Kidney tubule cell (primary cell): Measurements from ENCODE around the gene UVSSA.
"Not testable (repeated sequence)": the region's sequence is repeated elsewhere in the genome, so short reads cannot be mapped to it uniquely, and the experiment has no call there.

Source experiments
- DNase-seq: peaks from one replicate; pipeline ENCODE4 v3.0.0-alpha.2; 2018; ENCODE audit warnings: low spot score

The UVSSA gene

DNA sequence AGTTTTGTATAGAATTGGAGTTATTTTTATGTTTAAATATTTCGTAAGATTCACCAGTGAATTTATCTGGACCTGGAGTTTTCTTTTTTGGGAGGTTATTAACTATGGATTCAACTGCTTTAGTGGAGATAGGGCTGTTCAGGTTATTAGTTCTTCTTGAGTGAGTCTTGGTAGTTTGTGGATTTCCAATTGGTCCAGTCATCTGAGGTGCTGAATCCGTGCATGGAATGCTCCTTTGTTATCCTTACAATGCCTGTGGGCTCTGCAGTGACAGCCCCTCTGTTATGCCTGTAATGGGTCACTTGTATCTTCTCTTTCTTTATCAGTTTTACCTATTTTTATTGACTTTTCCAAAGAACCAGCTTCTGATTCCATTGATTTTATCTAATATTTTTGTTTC is 74.6 kb downstream of the UVSSA start:
- DNase-seq = no peak

DNA sequence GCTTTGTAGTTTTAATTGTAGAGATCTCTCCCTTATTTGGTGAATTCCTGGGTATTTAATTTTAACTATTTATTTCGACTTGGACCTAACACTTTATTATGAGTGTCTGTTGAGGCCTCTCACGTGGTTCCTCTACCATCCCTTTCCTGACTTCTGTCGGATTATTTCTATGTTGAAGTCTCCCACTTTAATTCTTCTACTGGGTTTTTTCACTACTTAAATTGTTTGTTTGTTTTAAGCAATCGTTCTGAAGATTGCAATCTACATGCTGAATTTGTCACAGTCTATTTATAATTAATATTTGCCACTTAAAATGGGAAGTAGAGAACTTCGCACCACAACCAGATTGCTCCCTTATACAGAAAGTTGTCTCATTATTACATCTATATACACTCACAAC is 80.0 kb downstream of the UVSSA start:
- DNase-seq = no peak

DNA sequence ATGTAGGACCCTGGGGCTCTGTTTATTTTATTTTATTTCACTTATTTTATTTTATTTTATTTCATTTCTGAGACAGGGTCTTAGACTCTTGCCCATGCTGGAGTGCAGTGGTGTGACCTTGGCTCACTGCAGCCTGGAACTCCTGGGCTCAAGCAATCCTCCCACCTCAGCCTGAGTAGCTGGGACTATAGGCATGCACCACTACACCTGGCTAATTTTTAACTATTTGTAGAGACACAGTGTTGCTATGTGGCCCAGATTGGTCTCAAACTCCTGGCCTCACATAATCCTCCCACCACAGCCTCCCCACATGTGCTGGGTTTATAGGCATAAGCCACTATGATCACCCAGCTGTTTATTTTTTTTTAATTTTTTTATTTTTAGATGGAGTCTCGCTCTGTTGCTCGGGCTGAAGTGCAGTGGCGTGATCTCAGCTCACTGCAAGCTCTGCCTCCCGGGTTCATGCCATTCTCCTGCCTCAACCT is 96.7 kb downstream of the UVSSA start:
- DNase-seq = not testable (repeated sequence)
